ENCODE data around the gene IL11. TPM values are rescaled to one million over a fixed set of nuclear protein-coding genes. Genes with fewer than 3 reads are reported as not detected.
A peak's percentile ranks its signal among the peaks of the same experiment; 100 is the strongest.

IL11 gene
- total RNA-seq, 6 donors from 2014 or later = 0.20 to 0.34 TPM; not detected in 4

- no peaks in the 10 kb centered on the region for H3K9me3 ChIP-seq
- DNase-seq = peak in 1 of 2 donors; percentile 75
- H3K27ac ChIP-seq = no peak overlapping the region
- no peak for TF ChIP-seq POLR2A (IDR thresholded peaks at IDR 0.05)
- no peak for TF ChIP-seq POLR2AphosphoS5 (IDR thresholded peaks at IDR 0.05)
- no peak for TF ChIP-seq CTCF (IDR thresholded peaks at IDR 0.05)
- TF ChIP-seq EP300 (IDR thresholded peaks at IDR 0.05) = no peak
- ATAC-seq (ENCODE audit: low FRiP score in 2 of 2) = no peak
- 68 to 74% methylated on average over 29 to 36 of the region's 38 CpGs for WGBS, 2 donors
- H3K36me3 ChIP-seq = no peaks in the 10 kb centered on the region
- H3K4me3 ChIP-seq = no peak overlapping the region
- H3K27me3 ChIP-seq = peaks cover 0 to 2% (median 0%) of the 10 kb centered on the region in 4 donors
- H3K4me1 ChIP-seq = no peaks in the 10 kb centered on the region
Observed at GRCh38 chr19:55362174-55362989, 7.9 kb downstream of the IL11 start.

GRCh38 chr19:55360902-55361301 lies 9.4 kb downstream of the IL11 start:
- H3K9me3 ChIP-seq = no peaks in the 10 kb centered on the region
- H3K4me3 ChIP-seq = no peak overlapping the region
- peaks cover 0 to under 1% (median 0%) of the 10 kb centered on the region in 4 donors for H3K27me3 ChIP-seq
- no peak overlapping the region for H3K27ac ChIP-seq
- TF ChIP-seq EP300 (IDR thresholded peaks at IDR 0.05) = no peak
- no peak for TF ChIP-seq CTCF (IDR thresholded peaks at IDR 0.05)
- no peak for TF ChIP-seq POLR2A (IDR thresholded peaks at IDR 0.05)
- TF ChIP-seq POLR2AphosphoS5 (IDR thresholded peaks at IDR 0.05) = no peak
- 75 to 95% methylated on average over 6 to 15 of the region's 16 CpGs for whole genome bisulfite sequencing, 2 donors
- DNase-seq (peak in 1 of 2 donors; percentile 48), ATAC-seq (ENCODE audit: low FRiP score in 2 of 2) (no peak)
- no peaks in the 10 kb centered on the region for H3K36me3 ChIP-seq
- H3K4me1 ChIP-seq = no peaks in the 10 kb centered on the region

GRCh38 chr19:55358943-55359908 lies 11.0 kb downstream of the IL11 start:
- peaks cover 6 to 8% (median 7%) of the 10 kb centered on the region in 4 donors for H3K4me1 ChIP-seq
- H3K36me3 ChIP-seq = no peaks in the 10 kb centered on the region
- no peak for ATAC-seq (ENCODE audit: low FRiP score in 2 of 2)
- TF ChIP-seq CTCF (IDR thresholded peaks at IDR 0.05) (no peak), POLR2A (IDR thresholded peaks at IDR 0.05) (no peak), POLR2AphosphoS5 (IDR thresholded peaks at IDR 0.05) (no peak), EP300 (IDR thresholded peaks at IDR 0.05) (no peak)
- 71 to 73% methylated on average over 14 to 31 of the region's 32 CpGs for WGBS, 2 donors
- no peaks in the 10 kb centered on the region for H3K9me3 ChIP-seq
- H3K27ac ChIP-seq = no peak overlapping the region
- peak in 1 of 2 donors; percentile 59 for DNase-seq
- H3K27me3 ChIP-seq = peaks cover 2 to 11% (median 8%) of the 10 kb centered on the region in 4 donors
- H3K4me3 ChIP-seq = no peak overlapping the region

- DNase-seq (peak in 1 of 2 donors; percentile 65), ATAC-seq (ENCODE audit: low FRiP score in 2 of 2) (no peak)
- no peaks in the 10 kb centered on the region for H3K36me3 ChIP-seq
- TF ChIP-seq CTCF (IDR thresholded peaks at IDR 0.05) (no peak), POLR2AphosphoS5 (IDR thresholded peaks at IDR 0.05) (no peak), EP300 (IDR thresholded peaks at IDR 0.05) (no peak), POLR2A (IDR thresholded peaks at IDR 0.05) (no peak)
- 84 to 93% methylated on average over 13 to 16 of the region's 19 CpGs for WGBS, 2 donors
- no peak overlapping the region for H3K27ac ChIP-seq
- H3K27me3 ChIP-seq = peaks cover 2 to 18% (median 13%) of the 10 kb centered on the region in 4 donors
- peaks cover 11 to 15% (median 14%) of the 10 kb centered on the region in 4 donors for H3K4me1 ChIP-seq
- H3K9me3 ChIP-seq = no peaks in the 10 kb centered on the region
- H3K4me3 ChIP-seq = no peak overlapping the region
Observed at GRCh38 chr19:55358493-55358892, 11.8 kb downstream of the IL11 start.
